HCT116 (cell line): ENCODE results near the gene SHC4. TPM values are rescaled to one million over a fixed set of nuclear protein-coding genes. Genes with fewer than 3 reads are reported as not detected.

Experiments used
- ATAC-seq: fragments of 200-7000 bp; cut with Tn5 transposase; 2 replicates; pipeline ENCODE4 v1.9.1; 2020; ENCODE audit warnings: mild to moderate bottlenecking, moderate library complexity
- BruUV-seq: library from RNA; stranded (reverse); fragments of 400-500 nt; replicated peaks from 2 replicates; lab custom pipeline; 2021; lab: Mats Ljungman, UMichigan
- CTCF ChIA-PET: fragments of 300-600 bp; sonication (Branson Sonifier 250); formaldehyde crosslinking; loops from one replicate; lab custom pipeline; 2021; ENCODE audit warnings: antibody characterized with exemption; lab: Charles Lee
- POLR2A ChIA-PET: fragments of 300-600, 350-600 bp; sonication (Branson Sonifier 250); formaldehyde crosslinking; loops from one replicate; lab custom pipeline; 2021; ENCODE audit warnings: antibody characterized with exemption; lab: Charles Lee
- RAD21 ChIA-PET, 2 experiments: fragments of 300-600 bp; sonication (Branson Sonifier 250); formaldehyde crosslinking; loops; one replicate each; lab custom pipeline; 2023; ENCODE audit warnings: low total read pairs in 2 of 2; ENCODE audit not compliant: uncharacterized antibody in 2 of 2, unreplicated experiment in 2 of 2, low non-redundant PET in 1 of 2; lab: Charles Lee
- DNase-seq: peaks from one replicate; pipeline ENCODE4 v3.0.0-alpha.2; 2010; ENCODE audit warnings: low read depth, low spot score
- H2AFZ ChIP-seq: fragments of 200-600 bp; shearing (Covaris generic), sonication (generic); 2 replicates; pipeline ENCODE4 v1.6.1; 2017; ENCODE audit warnings: low read depth, mixed run types, mixed read lengths, antibody characterized with exemption, low read length; ENCODE audit not compliant: poor library complexity, severe bottlenecking
- H3K27ac ChIP-seq: 2 replicates; pipeline ENCODE4 v1.5.1; 2012; ENCODE audit warnings: low read depth, low read length
- H3K27me3 ChIP-seq: fragments of 200-600 bp; sonication (generic); 2 replicates; pipeline ENCODE4 v1.6.1; 2016; ENCODE audit warnings: mixed run types, low read length, mixed read lengths; ENCODE audit not compliant: insufficient read depth
- H3K36me3 ChIP-seq, 2 experiments: fragments of 200-500 bp in 1 of 2; fragments of 200-600 bp in 1 of 2; sonication (Bioruptor generic) in 1 of 2; sonication (generic) in 1 of 2; 2 replicates each; pipeline versions ENCODE4 v1.5.1 to v1.6.1; 2014 to 2016; ENCODE audit warnings: low read length in 2 of 2, inconsistent platforms in 1 of 2, mixed read lengths in 1 of 2, mixed run types in 1 of 2; ENCODE audit not compliant: insufficient read depth in 2 of 2, control insufficient read depth in 1 of 2
- H3K4me1 ChIP-seq, 2 experiments: fragments of 200-600 bp in 1 of 2; sonication (generic) in 1 of 2; 2 replicates each; pipeline versions ENCODE4 v1.5.1 to v1.6.1; 2012 to 2017; ENCODE audit warnings: low read length in 2 of 2, inconsistent platforms in 1 of 2, mild to moderate bottlenecking in 1 of 2, mixed read lengths in 1 of 2, mixed run types in 1 of 2, moderate library complexity in 1 of 2; ENCODE audit not compliant: insufficient read depth in 2 of 2, control insufficient read depth in 1 of 2
- H3K4me2 ChIP-seq: fragments of 200-600 bp; sonication (generic); 2 replicates; pipeline ENCODE4 v1.6.1; 2017; ENCODE audit warnings: mixed run types, low read length, mixed read lengths
- H3K4me3 ChIP-seq, 2 experiments: fragments of 200-600 bp in 1 of 2; sonication (generic) in 1 of 2; replicated peaks in 1 of 2; 2 replicates each; pipeline ENCODE4 v1.5.1; 2011 to 2016; ENCODE audit warnings: low read length in 2 of 2, control low read depth in 1 of 2, low read depth in 1 of 2, mild to moderate bottlenecking in 1 of 2, mixed read lengths in 1 of 2, mixed run types in 1 of 2
- H3K79me2 ChIP-seq: fragments of 200-600 bp; sonication (generic); 2 replicates; pipeline ENCODE4 v1.6.1; 2017; ENCODE audit warnings: mild to moderate bottlenecking, mixed run types, low read length, moderate library complexity, mixed read lengths; ENCODE audit not compliant: insufficient read depth
- H3K9ac ChIP-seq: fragments of 200-600 bp; sonication (generic); 2 replicates; pipeline ENCODE4 v1.6.1; 2016; ENCODE audit warnings: low read length, mixed read lengths
- H3K9me2 ChIP-seq: fragments of 200-600 bp; sonication (generic), shearing (Covaris generic); 2 replicates; pipeline ENCODE4 v1.6.1; 2017; ENCODE audit warnings: mixed run types, mild to moderate bottlenecking, moderate library complexity; ENCODE audit not compliant: insufficient read depth
- H3K9me3 ChIP-seq, 2 experiments: fragments of 200-500 bp in 1 of 2; fragments of 200-600 bp in 1 of 2; sonication (Bioruptor generic) in 1 of 2; sonication (generic) in 1 of 2; 2 replicates each; pipeline ENCODE4 v1.6.1; 2014 to 2017; ENCODE audit warnings: low read length in 2 of 2, mixed read lengths in 2 of 2, inconsistent platforms in 1 of 2, low read depth in 1 of 2, mild to moderate bottlenecking in 1 of 2, mixed run types in 1 of 2, moderate library complexity in 1 of 2; ENCODE audit not compliant: control insufficient read depth in 1 of 2, insufficient read depth in 1 of 2
- H4K20me1 ChIP-seq: fragments of 200-600 bp; sonication (generic), shearing (Covaris generic); 2 replicates; pipeline ENCODE4 v1.6.1; 2017; ENCODE audit warnings: mixed run types, mild to moderate bottlenecking, moderate library complexity; ENCODE audit not compliant: insufficient read depth
- JUND ChIP-seq: IDR thresholded peaks from 2 replicates; pipeline ENCODE4 v1.6.1; 2012
- RAD21 ChIP-seq: IDR thresholded peaks from 2 replicates; pipeline ENCODE4 v1.6.1; 2012; ENCODE audit warnings: low read depth, mild to moderate bottlenecking
- YY1 ChIP-seq: IDR thresholded peaks from 2 replicates; pipeline ENCODE4 v1.6.1; 2011; ENCODE audit warnings: low read length, low read depth, moderate library complexity, mild to moderate bottlenecking; ENCODE audit not compliant: insufficient replicate concordance; ENCODE audit errors: extremely low read depth
- intact Hi-C: fragments of 100-400 bp; cut with micrococcal nuclease; formaldehyde crosslinking; loops from 2 replicates; pipeline ENCODE4 v1.10.0; 2022
- total RNA-seq: library from RNA; stranded (reverse); gene quantifications from one replicate; pipeline ENCODE4 v1.2.1, GENCODE V29; 2021; ENCODE audit not compliant: unreplicated experiment
- TF ChIP-seq, protein P1 (sequence below), 3 experiments: fragments of 200-600 bp in 1 of 3; sonication (generic) in 1 of 3; IDR thresholded peaks in 2 of 3; conservative IDR thresholded peaks in 1 of 3; 2 replicates each; pipeline ENCODE4 v1.5.1; 2012 to 2017; ENCODE audit warnings: low read depth in 2 of 3, low read length in 2 of 3, antibody characterized with exemption in 1 of 3, borderline replicate concordance in 1 of 3, control low read depth in 1 of 3, mild to moderate bottlenecking in 1 of 3, mixed read lengths in 1 of 3, mixed run types in 1 of 3, moderate library complexity in 1 of 3; ENCODE audit not compliant: insufficient read depth in 1 of 3

Gene SHC4
- total RNA-seq, 1 experiment from 2014 or later, result 0.44 TPM

GRCh38 chr15:48796521-48796920 lies 167.2 kb downstream of the SHC4 start (continued):
- TF ChIP-seq, protein P1, sequence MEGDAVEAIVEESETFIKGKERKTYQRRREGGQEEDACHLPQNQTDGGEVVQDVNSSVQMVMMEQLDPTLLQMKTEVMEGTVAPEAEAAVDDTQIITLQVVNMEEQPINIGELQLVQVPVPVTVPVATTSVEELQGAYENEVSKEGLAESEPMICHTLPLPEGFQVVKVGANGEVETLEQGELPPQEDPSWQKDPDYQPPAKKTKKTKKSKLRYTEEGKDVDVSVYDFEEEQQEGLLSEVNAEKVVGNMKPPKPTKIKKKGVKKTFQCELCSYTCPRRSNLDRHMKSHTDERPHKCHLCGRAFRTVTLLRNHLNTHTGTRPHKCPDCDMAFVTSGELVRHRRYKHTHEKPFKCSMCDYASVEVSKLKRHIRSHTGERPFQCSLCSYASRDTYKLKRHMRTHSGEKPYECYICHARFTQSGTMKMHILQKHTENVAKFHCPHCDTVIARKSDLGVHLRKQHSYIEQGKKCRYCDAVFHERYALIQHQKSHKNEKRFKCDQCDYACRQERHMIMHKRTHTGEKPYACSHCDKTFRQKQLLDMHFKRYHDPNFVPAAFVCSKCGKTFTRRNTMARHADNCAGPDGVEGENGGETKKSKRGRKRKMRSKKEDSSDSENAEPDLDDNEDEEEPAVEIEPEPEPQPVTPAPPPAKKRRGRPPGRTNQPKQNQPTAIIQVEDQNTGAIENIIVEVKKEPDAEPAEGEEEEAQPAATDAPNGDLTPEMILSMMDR (IDR thresholded peaks at IDR 0.05 in 2 of 3, conservative IDR thresholded peaks at IDR 0.05 in 1 of 3; ENCODE audit: borderline replicate concordance in 1 of 3, insufficient read depth in 1 of 3, low read depth in 2 of 3, low read length in 2 of 3), result no peak

- Histone ChIP-seq H3K27me3 (no peaks in the 10 kb centered on the region), H3K27ac (no peak overlapping the region), H3K9ac (no peak overlapping the region), H3K36me3 (peaks cover 9 to 18% of the 10 kb centered on the region in 2 experiments), H2AFZ (no peak overlapping the region)
- no TSS peak for BruUV-seq
- ATAC-seq, result no peak
- RAD21 ChIA-PET, result no interaction called here
- TF ChIP-seq RAD21, result no peak
- no peak for TF ChIP-seq YY1
- TF ChIP-seq, protein P1 (IDR thresholded peaks at IDR 0.05 in 2 of 3, conservative IDR thresholded peaks at IDR 0.05 in 1 of 3; ENCODE audit: borderline replicate concordance in 1 of 3, insufficient read depth in 1 of 3, low read depth in 2 of 3, low read length in 2 of 3), result no peak
- TF ChIP-seq JUND, result no peak
- TF ChIP-seq, all 23 proteins: peak for 0
- H3K4me3 ChIP-seq, result no peak overlapping the region
- peaks cover 6 to 7% of the 10 kb centered on the region in 2 experiments; a peak in 2 of 4 replicates for H3K4me1 ChIP-seq
- H3K79me2 ChIP-seq, result peaks cover 28% of the 10 kb centered on the region
- no peak for DNase-seq
- POLR2A ChIA-PET, result no interaction called here
- CTCF ChIA-PET, result no interaction called here
- no peak overlapping the region for H3K4me2 ChIP-seq
- no peaks in the 10 kb centered on the region for H4K20me1 ChIP-seq
- H3K9me3 ChIP-seq, result no peaks in the 10 kb centered on the region
- H3K9me2 ChIP-seq, result no peaks in the 10 kb centered on the region
- intact Hi-C loops, result no loop called here
These were observed 167.8 kb downstream of the SHC4 start for GRCh38 chr15:48795901-48796300.
